ENCODE measurements around the gene KIAA1958. TPM values are rescaled to one million over a fixed set of nuclear protein-coding genes. Genes with fewer than 3 reads are reported as not detected.

KIAA1958 gene
- total and polyA plus RNA-seq, 10 of the 15 experiments (the other 5 are each of a cell fraction or from before 2014, with no cell fraction given) = 0.53 to 8.7 (median 4.0) TPM

DNA sequence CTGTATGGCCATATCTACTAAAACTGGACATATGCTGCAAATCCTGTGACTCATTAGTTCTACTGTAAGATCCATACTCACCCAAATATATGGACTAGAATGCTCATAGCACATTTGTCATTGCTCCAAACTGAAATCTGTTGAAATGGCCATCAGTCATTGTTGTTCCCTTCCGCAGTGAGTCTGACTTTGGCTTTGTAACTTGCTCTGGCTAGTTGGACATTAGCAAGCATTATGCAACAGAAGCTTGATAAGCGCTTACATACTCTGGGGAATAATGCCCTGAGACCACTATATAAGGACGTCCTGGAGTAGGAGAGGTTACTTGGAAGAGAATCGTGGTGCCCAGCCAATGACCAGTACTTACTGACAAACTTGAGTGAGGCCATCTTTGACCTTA is 9.0 kb downstream of the KIAA1958 start:
- BruUV-seq (replicated peaks) = no TSS peak
- 97% methylated on average over 4 of the region's 4 CpGs for WGBS (ENCODE audit: insufficient coverage, insufficient replicate concordance, low lambda C conversion rate, missing lambda C conversion rate)
- SMC1A ChIA-PET (ENCODE audit: uncharacterized antibody, unreplicated experiment) = interaction anchor here (0.9 to 1.1 kb wide), 2 partner anchors 10 to 13 kb away, joined by 3 read pairs; no protein-coding TSS in a partner anchor
- H3K4me1 ChIP-seq (ENCODE audit: control insufficient read depth, insufficient read depth, low read length) = no peaks in the 10 kb centered on the region
- ATAC-seq (no peak), FAIRE-seq (no peak), DNase-seq (ENCODE audit: low read depth, low spot score) (no peak)
- H3K27me3 ChIP-seq (replicated peaks in 1 of 2; ENCODE audit: control insufficient read depth in 2 of 2, insufficient read depth in 2 of 2, low read length in 1 of 2) = no peaks in the 10 kb centered on the region
- H3K27ac ChIP-seq (ENCODE audit: control insufficient read depth, insufficient read depth) = no peak overlapping the region
- RAD21 ChIA-PET (ENCODE audit: unreplicated experiment) = no interaction called here
- in situ Hi-C loops (cut with MboI) = no loop called here
- H3K4me2 ChIP-seq (ENCODE audit: control insufficient read depth, insufficient read depth) = no peak overlapping the region
- peaks cover 0 to 6% of the 10 kb centered on the region in 2 experiments; a peak in 2 of 4 replicates for H3K36me3 ChIP-seq (ENCODE audit: control insufficient read depth in 2 of 2, insufficient read depth in 2 of 2, low read length in 1 of 2)
- CTCF ChIA-PET = no interaction called here
- TF ChIP-seq WRNIP1 (IDR thresholded peaks at IDR 0.05; ENCODE audit: borderline replicate concordance, low read depth, low read length) = no peak
- no peak for TF ChIP-seq NFYA (IDR thresholded peaks at IDR 0.05; ENCODE audit: borderline replicate concordance, low read depth, low read length)
- no peak for TF ChIP-seq POLR2AphosphoS5 (IDR thresholded peaks at IDR 0.05; ENCODE audit: low read length)
- TF ChIP-seq SMARCA5 (IDR thresholded peaks at IDR 0.05) = no peak
- TF ChIP-seq PAX5 (IDR thresholded peaks at IDR 0.05; ENCODE audit: borderline replicate concordance, low read depth, low read length) = no peak
- TF ChIP-seq, protein P1, sequence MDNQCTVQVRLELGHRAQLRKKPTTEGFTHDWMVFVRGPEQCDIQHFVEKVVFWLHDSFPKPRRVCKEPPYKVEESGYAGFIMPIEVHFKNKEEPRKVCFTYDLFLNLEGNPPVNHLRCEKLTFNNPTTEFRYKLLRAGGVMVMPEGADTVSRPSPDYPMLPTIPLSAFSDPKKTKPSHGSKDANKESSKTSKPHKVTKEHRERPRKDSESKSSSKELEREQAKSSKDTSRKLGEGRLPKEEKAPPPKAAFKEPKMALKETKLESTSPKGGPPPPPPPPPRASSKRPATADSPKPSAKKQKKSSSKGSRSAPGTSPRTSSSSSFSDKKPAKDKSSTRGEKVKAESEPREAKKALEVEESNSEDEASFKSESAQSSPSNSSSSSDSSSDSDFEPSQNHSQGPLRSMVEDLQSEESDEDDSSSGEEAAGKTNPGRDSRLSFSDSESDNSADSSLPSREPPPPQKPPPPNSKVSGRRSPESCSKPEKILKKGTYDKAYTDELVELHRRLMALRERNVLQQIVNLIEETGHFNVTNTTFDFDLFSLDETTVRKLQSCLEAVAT (IDR thresholded peaks at IDR 0.05) = no peak
- no peak for TF ChIP-seq ZZZ3 (IDR thresholded peaks at IDR 0.05; ENCODE audit: control insufficient read depth, insufficient read length, low read depth)
- TF ChIP-seq SMAD5 (IDR thresholded peaks at IDR 0.05; ENCODE audit: low read depth) = no peak
- no peak for TF ChIP-seq TBL1XR1 (IDR thresholded peaks at IDR 0.05; ENCODE audit: low read depth, low read length)
- no peak for TF ChIP-seq RFX5 (IDR thresholded peaks at IDR 0.05; ENCODE audit: low read depth, low read length)
- TF ChIP-seq SUPT20H (IDR thresholded peaks at IDR 0.05; ENCODE audit: borderline replicate concordance, control insufficient read depth, low read depth, low read length) = no peak
- no peak for TF ChIP-seq STAT1 (conservative IDR thresholded peaks at IDR 0.05)
- TF ChIP-seq E2F8 (IDR thresholded peaks at IDR 0.05; ENCODE audit: low read depth, partially characterized antibody) = no peak
- TF ChIP-seq, protein P2, sequence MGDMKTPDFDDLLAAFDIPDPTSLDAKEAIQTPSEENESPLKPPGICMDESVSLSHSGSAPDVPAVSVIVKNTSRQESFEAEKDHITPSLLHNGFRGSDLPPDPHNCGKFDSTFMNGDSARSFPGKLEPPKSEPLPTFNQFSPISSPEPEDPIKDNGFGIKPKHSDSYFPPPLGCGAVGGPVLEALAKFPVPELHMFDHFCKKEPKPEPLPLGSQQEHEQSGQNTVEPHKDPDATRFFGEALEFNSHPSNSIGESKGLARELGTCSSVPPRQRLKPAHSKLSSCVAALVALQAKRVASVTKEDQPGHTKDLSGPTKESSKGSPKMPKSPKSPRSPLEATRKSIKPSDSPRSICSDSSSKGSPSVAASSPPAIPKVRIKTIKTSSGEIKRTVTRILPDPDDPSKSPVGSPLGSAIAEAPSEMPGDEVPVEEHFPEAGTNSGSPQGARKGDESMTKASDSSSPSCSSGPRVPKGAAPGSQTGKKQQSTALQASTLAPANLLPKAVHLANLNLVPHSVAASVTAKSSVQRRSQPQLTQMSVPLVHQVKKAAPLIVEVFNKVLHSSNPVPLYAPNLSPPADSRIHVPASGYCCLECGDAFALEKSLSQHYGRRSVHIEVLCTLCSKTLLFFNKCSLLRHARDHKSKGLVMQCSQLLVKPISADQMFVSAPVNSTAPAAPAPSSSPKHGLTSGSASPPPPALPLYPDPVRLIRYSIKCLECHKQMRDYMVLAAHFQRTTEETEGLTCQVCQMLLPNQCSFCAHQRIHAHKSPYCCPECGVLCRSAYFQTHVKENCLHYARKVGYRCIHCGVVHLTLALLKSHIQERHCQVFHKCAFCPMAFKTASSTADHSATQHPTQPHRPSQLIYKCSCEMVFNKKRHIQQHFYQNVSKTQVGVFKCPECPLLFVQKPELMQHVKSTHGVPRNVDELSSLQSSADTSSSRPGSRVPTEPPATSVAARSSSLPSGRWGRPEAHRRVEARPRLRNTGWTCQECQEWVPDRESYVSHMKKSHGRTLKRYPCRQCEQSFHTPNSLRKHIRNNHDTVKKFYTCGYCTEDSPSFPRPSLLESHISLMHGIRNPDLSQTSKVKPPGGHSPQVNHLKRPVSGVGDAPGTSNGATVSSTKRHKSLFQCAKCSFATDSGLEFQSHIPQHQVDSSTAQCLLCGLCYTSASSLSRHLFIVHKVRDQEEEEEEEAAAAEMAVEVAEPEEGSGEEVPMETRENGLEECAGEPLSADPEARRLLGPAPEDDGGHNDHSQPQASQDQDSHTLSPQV (IDR thresholded peaks at IDR 0.05) = no peak
- TF ChIP-seq LARP7 (IDR thresholded peaks at IDR 0.05) = no peak
- TF ChIP-seq PAX8 (IDR thresholded peaks at IDR 0.05) = no peak
- no peak for TF ChIP-seq PML (IDR thresholded peaks at IDR 0.05; ENCODE audit: low read length)
- H3K4me3 ChIP-seq = no peak overlapping the region
- H3K9ac ChIP-seq (ENCODE audit: control insufficient read depth, insufficient read depth, low read length) = no peak overlapping the region
- POLR2A ChIA-PET = no interaction called here
- H2AFZ ChIP-seq (ENCODE audit: control insufficient read depth, low read depth, low read length) = no peak overlapping the region
- H4K20me1 ChIP-seq (ENCODE audit: control insufficient read depth, insufficient read depth) = no peaks in the 10 kb centered on the region
- H3K79me2 ChIP-seq (ENCODE audit: control insufficient read depth, insufficient read depth, low read length) = peaks cover 6% of the 10 kb centered on the region
- peaks cover 16% of the 10 kb centered on the region for H3K9me3 ChIP-seq (replicated peaks; ENCODE audit: control insufficient read depth, insufficient read depth, low read length)
- intact Hi-C loops (cut with micrococcal nuclease; ENCODE audit: unreplicated experiment) = no loop called here

Data from GM12878 (cell line).